Cardiac fibroblast (primary cell): ENCODE results near the gene ACLY.

ENCODE experiments used
- DNase-seq, 2 donors: peaks; one replicate each; pipeline versions ENCODE4 v3.0.0 to v3.0.0-alpha.2; 2010; ENCODE audit warnings: low read depth in 2 of 2
- H3K4me3 ChIP-seq, 2 donors: replicated peaks in 1 of 2; 1 replicate in 1 of 2; 2 replicates in 1 of 2; pipeline ENCODE4 v1.5.1; 2011; ENCODE audit warnings: low read depth in 2 of 2, low read length in 2 of 2, mild to moderate bottlenecking in 2 of 2, moderate library complexity in 1 of 2
- CTCF ChIP-seq: IDR thresholded peaks from one replicate; pipeline ENCODE4 v1.5.1; 2011; ENCODE audit warnings: low read depth, mild to moderate bottlenecking, low read length, inconsistent platforms

The ACLY gene

GRCh38 chr17:41904242-41904841 is 14.4 kb downstream of the ACLY start:
- no peak overlapping the region for H3K4me3 ChIP-seq
- DNase-seq: no peak
- no peak for TF ChIP-seq CTCF

GRCh38 chr17:41901646-41902045 is 17.1 kb downstream of the ACLY start:
- no peak for TF ChIP-seq CTCF
- H3K4me3 ChIP-seq: no peak overlapping the region
- DNase-seq: no peak

GRCh38 chr17:41896726-41897125 is 22.0 kb downstream of the ACLY start:
- DNase-seq: no peak
- TF ChIP-seq CTCF: no peak
- H3K4me3 ChIP-seq: no peak overlapping the region

GRCh38 chr17:41895617-41896016 is 23.1 kb downstream of the ACLY start:
- no peak for TF ChIP-seq CTCF
- H3K4me3 ChIP-seq: no peak overlapping the region
- DNase-seq: peak in 1 of 2 donors; percentile 54

- no peak for TF ChIP-seq CTCF
These were observed 23.9 kb downstream of the ACLY start for GRCh38 chr17:41894791-41895331.

GRCh38 chr17:41893384-41893783 is 25.4 kb downstream of the ACLY start:
- H3K4me3 ChIP-seq: no peak overlapping the region
- TF ChIP-seq CTCF: no peak
- no peak for DNase-seq

More at GRCh38 chr17:41894791-41895331, 23.9 kb downstream of the ACLY start:
- no peak overlapping the region for H3K4me3 ChIP-seq
- peak; percentile 71 to 74 for DNase-seq

GRCh38 chr17:41892021-41892376 is 26.8 kb downstream of the ACLY start:
- TF ChIP-seq CTCF: no peak
- DNase-seq: no peak
- no peak overlapping the region for H3K4me3 ChIP-seq
